Progenitor cell of endocrine pancreas (in vitro differentiated cells): Measurements from ENCODE around the gene HOXC4. TPM values are rescaled to one million over a fixed set of nuclear protein-coding genes. Genes with fewer than 3 reads are reported as not detected.

Source experiments
- DNase-seq: peaks from one replicate; pipeline ENCODE4 v3.0.0; 2021; ENCODE audit warnings: low spot score; ENCODE audit not compliant: unreplicated experiment
- H3K27ac Mint-ChIP-seq: 2 replicates; pipeline ENCODE4 v1.8.0; 2021; ENCODE audit warnings: mild to moderate bottlenecking, moderate library complexity, mixed read lengths
- H3K27me3 Mint-ChIP-seq: 2 replicates; pipeline ENCODE4 v1.8.0; 2021; ENCODE audit warnings: mixed read lengths
- H3K36me3 Mint-ChIP-seq: 2 replicates; pipeline ENCODE4 v1.8.0; 2022; ENCODE audit warnings: mixed read lengths; ENCODE audit not compliant: insufficient read depth
- H3K4me1 Mint-ChIP-seq: 2 replicates; pipeline ENCODE4 v1.8.0; 2021; ENCODE audit warnings: low read depth, mixed read lengths
- H3K4me3 Mint-ChIP-seq: 2 replicates; pipeline ENCODE4 v1.8.0; 2021; ENCODE audit warnings: low read depth, mild to moderate bottlenecking, moderate library complexity, mixed read lengths
- H3K9me3 Mint-ChIP-seq: 2 replicates; pipeline ENCODE4 v1.8.0; 2021; ENCODE audit warnings: low read depth, mixed read lengths
- CTCF ChIP-seq: fragments of 200-600 bp; sonication (generic); IDR thresholded peaks from one replicate; pipeline ENCODE4 v1.5.0; 2021; ENCODE audit warnings: antibody characterized with exemption, mild to moderate bottlenecking; ENCODE audit not compliant: unreplicated experiment
- total RNA-seq: library from RNA; stranded (reverse); gene quantifications from 2 replicates; pipeline ENCODE4 v1.2.1, GENCODE V29; 2021

HOXC4 gene
- total RNA-seq, 1 donor from 2014 or later = 19.8 TPM

- H3K36me3 Mint-ChIP-seq = no peaks in the 10 kb centered on the region
- no peak overlapping the region for H3K4me3 Mint-ChIP-seq
- H3K27me3 Mint-ChIP-seq = peaks cover 92% of the 10 kb centered on the region
- H3K27ac Mint-ChIP-seq = no peak overlapping the region
- no peak for DNase-seq
- TF ChIP-seq CTCF = no peak
- H3K9me3 Mint-ChIP-seq = no peaks in the 10 kb centered on the region
- peaks cover 6% of the 10 kb centered on the region for H3K4me1 Mint-ChIP-seq
Observed at GRCh38 chr12:54014377-54015017, 39.1 kb upstream of the HOXC4 start.

- Mint-ChIP-seq H3K4me3 (no peak overlapping the region), H3K9me3 (no peaks in the 10 kb centered on the region), H3K27ac (no peak overlapping the region), H3K36me3 (no peaks in the 10 kb centered on the region), H3K4me1 (peaks cover 6% of the 10 kb centered on the region), H3K27me3 (peaks cover 92% of the 10 kb centered on the region)
- TF ChIP-seq CTCF = no peak
- no peak for DNase-seq
Observed at GRCh38 chr12:54015018-54015931, 38.4 kb upstream of the HOXC4 start.

GRCh38 chr12:54016051-54016450, 37.6 kb upstream of the HOXC4 start:
- Mint-ChIP-seq H3K27me3 (peaks cover 92% of the 10 kb centered on the region), H3K4me3 (no peak overlapping the region), H3K9me3 (no peaks in the 10 kb centered on the region), H3K4me1 (peaks cover 6% of the 10 kb centered on the region), H3K36me3 (no peaks in the 10 kb centered on the region), H3K27ac (no peak overlapping the region)
- TF ChIP-seq CTCF = no peak
- DNase-seq = no peak

GRCh38 chr12:54016478-54016964, 37.1 kb upstream of the HOXC4 start:
- Mint-ChIP-seq H3K27me3 (peaks cover 92% of the 10 kb centered on the region), H3K9me3 (no peaks in the 10 kb centered on the region), H3K36me3 (no peaks in the 10 kb centered on the region), H3K4me3 (no peak overlapping the region), H3K27ac (no peak overlapping the region), H3K4me1 (peaks cover 6% of the 10 kb centered on the region)
- no peak for TF ChIP-seq CTCF
- no peak for DNase-seq

GRCh38 chr12:54017027-54017788, 36.4 kb upstream of the HOXC4 start:
- no peaks in the 10 kb centered on the region for H3K9me3 Mint-ChIP-seq
- H3K4me1 Mint-ChIP-seq = peaks cover 6% of the 10 kb centered on the region
- peaks cover 92% of the 10 kb centered on the region for H3K27me3 Mint-ChIP-seq
- H3K4me3 Mint-ChIP-seq = peak overlapping the region; percentile 38
- peak overlapping the region; percentile 16 for H3K27ac Mint-ChIP-seq
- no peak for TF ChIP-seq CTCF
- H3K36me3 Mint-ChIP-seq = no peaks in the 10 kb centered on the region
- DNase-seq = no peak
